ENCODE measurements around the gene PMPCA.

The PMPCA gene

DNA sequence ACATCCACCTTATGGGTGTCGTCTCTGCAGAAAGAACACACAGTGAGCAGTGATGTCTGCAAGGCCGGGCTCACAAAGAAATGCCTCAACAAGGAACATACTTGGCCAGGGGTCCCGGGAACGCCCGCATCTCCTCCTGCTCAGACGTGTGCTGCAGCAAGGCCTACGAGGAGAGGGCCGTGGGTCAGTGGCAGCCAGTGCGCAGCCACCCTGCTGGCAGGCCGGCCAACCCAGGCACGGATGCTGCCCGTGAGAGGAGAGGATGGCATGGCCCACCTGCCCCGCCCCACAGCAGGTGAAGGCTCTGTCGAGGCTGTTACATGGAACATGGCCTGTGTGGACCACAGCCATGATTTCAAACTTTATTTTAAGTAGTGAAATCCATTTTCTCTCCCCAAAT lies 53.1 kb downstream of the PMPCA start:
- DNase-seq, result no peak

DNA sequence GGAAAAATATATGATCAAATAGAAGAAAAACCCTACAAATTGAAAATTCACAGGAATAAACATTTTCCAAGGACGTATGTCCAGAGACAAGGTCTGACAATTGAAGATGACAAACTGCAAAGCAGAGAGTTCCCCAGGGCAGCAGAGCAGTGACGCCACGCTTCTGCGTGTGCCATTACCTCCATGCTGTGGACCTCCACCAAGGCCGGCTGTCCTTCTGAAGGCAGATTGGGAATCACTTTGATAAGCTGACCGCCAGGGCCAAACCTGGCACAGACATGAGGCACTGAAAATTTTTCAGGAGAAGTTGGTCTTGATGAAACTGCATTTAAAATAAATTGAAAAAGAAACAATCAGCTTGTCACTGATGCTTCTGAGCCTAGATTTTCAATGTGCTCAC lies 53.8 kb downstream of the PMPCA start:
- DNase-seq, result no peak

DNA sequence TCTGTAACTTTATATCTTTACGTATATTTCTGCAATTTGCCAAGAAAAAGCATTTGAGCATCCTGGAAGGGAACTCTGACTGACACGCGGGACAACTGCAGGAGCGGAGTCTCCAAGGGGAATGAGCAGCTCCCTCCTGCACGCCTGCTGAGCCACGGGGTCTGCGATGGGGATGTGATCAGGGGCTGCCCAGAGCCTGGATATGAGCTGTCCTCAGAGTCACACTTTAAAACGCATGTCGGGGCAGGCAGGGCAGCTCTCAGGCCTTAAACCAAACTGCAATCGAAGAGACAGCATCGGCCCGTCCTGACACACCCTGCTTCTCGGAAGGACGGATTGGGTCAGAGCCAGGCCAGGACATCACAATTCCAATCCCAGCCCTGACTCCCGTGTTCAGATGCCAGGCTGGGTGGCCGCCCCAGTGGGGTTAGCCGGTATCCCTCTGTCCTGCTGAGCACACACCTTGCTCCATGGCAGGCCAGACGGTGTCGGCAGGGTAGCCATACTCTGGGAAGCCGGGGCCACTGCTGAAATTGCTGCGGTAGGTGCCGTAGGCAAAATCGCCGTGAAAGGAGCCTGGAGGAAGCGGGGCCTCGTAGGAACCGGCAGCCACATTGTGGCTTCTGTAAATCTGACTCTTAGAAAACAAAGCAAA lies 55.2 kb downstream of the PMPCA start:
- no peak for DNase-seq

DNA sequence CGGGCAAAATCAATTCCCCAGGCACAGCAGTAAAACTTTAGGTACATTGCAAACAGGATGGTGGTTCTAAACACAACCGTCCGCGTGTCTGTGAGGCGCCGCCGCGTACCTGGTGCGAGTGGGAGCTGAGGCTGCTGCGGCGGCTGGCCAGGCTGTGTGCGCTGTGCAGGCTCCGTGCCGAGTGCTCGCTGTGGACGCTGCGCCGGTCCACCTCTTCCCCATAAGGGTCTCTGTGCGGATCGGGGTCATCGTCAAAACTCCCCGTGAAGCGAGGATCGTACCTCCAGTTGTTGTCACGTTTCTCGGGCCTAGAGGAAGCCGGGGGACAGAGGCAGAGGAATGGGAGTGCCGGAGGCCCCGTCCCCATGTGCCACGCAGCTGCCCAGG lies 55.7 kb downstream of the PMPCA start:
- no peak for DNase-seq

DNA sequence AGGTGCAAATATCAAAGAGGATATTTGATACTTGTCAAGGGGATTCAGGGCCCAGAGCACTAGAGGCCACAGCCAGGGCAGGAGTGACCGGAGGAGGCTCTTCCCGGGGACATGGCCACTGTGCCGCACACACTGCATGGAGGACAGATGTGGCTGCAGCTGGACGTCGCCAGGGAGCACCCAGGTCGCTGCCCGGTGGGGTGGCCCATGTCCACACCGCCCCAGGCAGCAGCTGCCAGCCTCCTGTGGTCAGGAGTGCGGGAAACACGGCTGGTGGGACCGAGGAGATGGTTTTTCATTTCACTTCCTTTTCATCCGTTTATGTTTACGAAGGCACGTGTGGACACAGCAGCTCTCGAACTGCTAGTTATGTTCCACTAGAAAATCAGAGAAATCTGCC lies 57.3 kb downstream of the PMPCA start:
- no peak for DNase-seq

DNA sequence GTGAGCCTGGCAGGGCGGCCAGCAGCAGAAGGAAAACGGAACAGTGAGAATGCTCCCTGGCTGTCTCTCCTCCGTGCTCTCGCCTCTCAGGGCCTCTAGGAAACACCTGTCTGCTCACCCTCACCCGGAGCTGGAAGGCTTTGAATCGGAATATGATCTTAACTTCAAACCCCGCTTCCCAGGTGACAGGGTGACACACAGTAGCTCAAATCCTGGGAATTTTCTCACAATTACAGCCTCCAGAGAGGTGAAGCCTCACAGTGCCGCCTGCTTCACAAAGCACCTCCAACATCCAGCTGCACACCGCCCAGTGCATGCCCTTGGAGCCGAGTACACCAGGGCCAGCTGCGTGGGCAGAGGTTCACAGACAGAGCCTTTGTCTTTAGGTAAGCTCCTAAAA lies 59.9 kb downstream of the PMPCA start:
- DNase-seq, result no peak

DNA sequence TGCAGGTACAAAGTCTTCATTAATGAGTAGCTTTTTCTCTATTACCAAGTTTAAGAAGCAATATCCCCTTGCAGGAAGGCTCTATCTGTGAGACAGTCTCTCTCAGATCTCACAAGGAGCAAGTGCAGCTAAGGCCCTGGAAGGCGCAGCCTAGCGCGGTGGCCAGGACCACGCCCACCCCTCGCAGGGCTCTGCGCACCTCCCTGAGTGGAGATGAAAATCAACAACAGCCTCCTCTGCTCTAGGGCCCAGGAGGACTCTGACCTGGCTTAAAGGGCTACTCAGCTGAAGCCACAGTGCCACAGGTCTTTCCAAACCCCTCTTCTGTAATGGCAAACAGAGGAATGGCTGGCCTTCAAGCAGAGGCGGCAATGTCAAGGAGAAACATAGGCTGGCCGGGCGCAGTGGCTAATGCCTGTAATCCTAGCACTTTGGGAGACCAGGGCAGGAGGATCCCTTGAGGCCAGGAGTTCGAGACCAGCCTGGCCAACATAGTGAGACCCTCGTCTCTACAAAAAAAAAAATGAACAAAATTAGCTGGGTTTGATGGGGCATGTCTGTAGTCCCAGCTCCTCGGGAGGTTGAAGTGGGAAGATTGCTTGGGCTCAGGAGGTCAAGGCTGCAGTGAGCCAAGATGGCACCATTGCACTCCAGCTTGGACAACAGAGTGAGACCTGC lies 60.5 kb downstream of the PMPCA start:
- DNase-seq, result no peak

DNA sequence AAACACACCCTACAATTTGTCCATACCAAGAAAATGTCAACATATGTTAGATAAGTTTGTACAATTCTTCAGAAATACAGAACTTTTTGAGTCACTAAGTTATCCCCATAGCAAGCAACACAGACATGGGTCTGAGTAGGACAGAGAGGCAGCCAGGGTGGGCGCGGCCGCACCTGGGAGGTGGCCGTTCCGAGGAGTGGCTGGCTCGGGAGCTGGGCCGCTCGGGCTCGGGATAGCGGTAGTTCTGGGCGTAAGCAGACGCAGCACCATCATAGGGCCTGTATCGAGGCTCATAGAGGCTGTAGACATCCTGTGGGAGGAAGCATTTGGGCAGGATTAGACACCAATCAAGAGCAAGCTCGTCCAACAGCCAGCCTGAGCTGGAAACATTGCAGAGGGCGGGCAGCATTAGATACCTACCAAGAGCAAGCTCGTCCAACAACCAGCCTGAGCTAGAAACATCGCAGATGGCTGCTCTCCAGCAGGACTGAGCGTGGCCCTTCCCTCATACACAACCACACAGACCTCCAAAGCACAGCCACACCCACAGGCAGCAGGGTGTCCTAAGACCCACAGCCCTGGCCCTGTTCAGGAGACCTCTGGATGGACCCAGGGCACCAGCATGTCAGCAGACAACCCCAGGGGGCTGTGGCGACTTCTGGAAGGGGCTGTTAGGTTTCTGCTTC lies 61.5 kb downstream of the PMPCA start:
- no peak for DNase-seq

DNA sequence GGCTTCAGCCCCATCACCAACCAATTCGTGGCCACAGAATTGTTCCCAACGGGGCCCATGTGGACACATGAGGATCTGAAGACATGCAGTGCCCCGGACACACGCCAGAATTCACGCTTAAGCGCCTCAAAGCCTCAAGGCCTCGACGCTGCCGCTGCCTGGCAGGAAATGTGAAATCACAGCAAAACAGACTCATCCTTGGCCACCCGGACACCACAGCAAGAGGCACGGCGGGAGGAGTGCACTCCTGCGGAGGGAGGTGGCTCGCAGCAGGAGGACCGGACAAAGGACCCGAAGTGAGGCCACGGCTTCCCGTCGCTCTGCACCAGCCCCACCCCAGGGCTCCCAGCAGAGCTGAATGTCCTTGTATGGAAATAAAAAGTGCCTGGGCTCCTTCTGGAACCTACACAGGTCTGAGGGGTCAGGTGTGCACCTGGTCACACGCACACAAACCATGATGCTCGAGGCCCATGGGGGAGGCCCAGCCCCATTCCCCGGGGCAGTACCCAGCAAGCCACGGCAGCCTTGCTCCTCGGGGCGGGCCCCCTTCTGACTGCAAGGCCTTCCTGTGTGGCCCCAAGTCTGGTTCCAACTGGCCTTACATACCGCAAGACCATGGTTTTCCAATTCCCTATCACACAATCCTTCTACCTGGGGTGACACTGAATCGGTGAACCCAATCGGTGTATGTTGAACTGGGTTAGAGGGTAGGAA lies 62.3 kb downstream of the PMPCA start:
- no peak for DNase-seq

DNA sequence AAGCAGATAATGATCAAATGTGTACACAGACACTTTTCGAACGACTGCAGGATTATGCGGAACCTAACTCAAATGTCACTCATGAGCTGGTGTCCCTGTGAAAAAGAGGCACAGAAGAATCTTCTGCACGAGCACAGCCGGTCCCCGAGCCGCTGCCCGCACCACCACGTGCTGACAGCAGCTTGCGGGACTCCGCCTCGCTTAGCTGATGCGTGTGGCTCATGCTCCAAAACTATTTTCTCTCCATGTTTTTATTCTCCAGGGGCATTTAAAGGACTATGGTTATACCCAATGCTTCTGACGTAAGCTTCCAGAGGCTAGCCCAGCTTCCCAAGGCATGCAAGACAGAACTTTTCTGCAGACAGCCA lies 62.9 kb downstream of the PMPCA start:
- DNase-seq, result no peak
